Hepatocyte (in vitro differentiated cells): ENCODE measurements around the gene FAM9A. TPM values are rescaled to one million over a fixed set of nuclear protein-coding genes. Genes with fewer than 3 reads are reported as not detected.

ENCODE experiments used
- DNase-seq: peaks from one replicate; pipeline ENCODE4 v3.0.0-alpha.2; 2016; ENCODE audit warnings: low spot score
- H2AFZ ChIP-seq: fragments of 200-600 bp; sonication (generic); 2 replicates; pipeline ENCODE4 v1.6.0; 2016; ENCODE audit warnings: antibody characterized with exemption, mild to moderate bottlenecking
- H3K27ac ChIP-seq: fragments of 200-600 bp; sonication (generic); 2 replicates; pipeline ENCODE4 v1.5.1; 2016; ENCODE audit warnings: mild to moderate bottlenecking
- H3K27me3 ChIP-seq: fragments of 200-600 bp; sonication (generic); 2 replicates; pipeline ENCODE4 v1.6.1; 2016
- H3K36me3 ChIP-seq: fragments of 200-600 bp; sonication (generic); replicated peaks from 2 replicates; pipeline ENCODE4 v1.5.1; 2016; ENCODE audit warnings: low read depth; ENCODE audit not compliant: insufficient read depth
- H3K4me1 ChIP-seq: fragments of 200-600 bp; sonication (generic); 2 replicates; pipeline ENCODE4 v1.5.1; 2016; ENCODE audit warnings: mild to moderate bottlenecking, moderate library complexity; ENCODE audit not compliant: insufficient read depth
- H3K4me2 ChIP-seq: fragments of 200-600 bp; sonication (generic); 2 replicates; pipeline ENCODE4 v1.6.0; 2016
- H3K4me3 ChIP-seq: fragments of 200-600 bp; sonication (generic); 2 replicates; pipeline ENCODE4 v1.5.1; 2016; ENCODE audit warnings: mild to moderate bottlenecking
- H3K79me2 ChIP-seq: fragments of 200-600 bp; sonication (generic); 2 replicates; pipeline ENCODE4 v1.6.0; 2017; ENCODE audit warnings: mild to moderate bottlenecking
- H3K9me2 ChIP-seq: fragments of 200-600 bp; sonication (generic); replicated peaks from 2 replicates; pipeline ENCODE4 v1.6.0; 2017; ENCODE audit warnings: mild to moderate bottlenecking; ENCODE audit not compliant: insufficient read depth
- H3K9me3 ChIP-seq: fragments of 200-600 bp; sonication (generic); 2 replicates; pipeline ENCODE4 v1.5.1; 2016; ENCODE audit warnings: low read depth, mild to moderate bottlenecking
- H4K20me1 ChIP-seq: fragments of 200-600 bp; sonication (generic); 2 replicates; pipeline ENCODE4 v1.6.0; 2016; ENCODE audit warnings: mild to moderate bottlenecking; ENCODE audit not compliant: insufficient read depth, poor library complexity, severe bottlenecking
- CTCF ChIP-seq: fragments of 200-600 bp; sonication (generic); IDR thresholded peaks from 2 replicates; pipeline ENCODE4 v1.5.1; 2016; ENCODE audit warnings: antibody characterized with exemption, mild to moderate bottlenecking; ENCODE audit not compliant: poor library complexity
- EZH2 ChIP-seq: fragments of 200-600 bp; sonication (generic); IDR thresholded peaks from 2 replicates; pipeline ENCODE4 v1.6.1; 2016; ENCODE audit warnings: antibody characterized with exemption, mild to moderate bottlenecking, borderline replicate concordance
- EZH2phosphoT487 ChIP-seq: fragments of 200-600 bp; sonication (generic); IDR thresholded peaks from one replicate; pipeline ENCODE4 v1.6.1; 2018; ENCODE audit warnings: antibody characterized with exemption, mild to moderate bottlenecking, low read depth, moderate library complexity; ENCODE audit not compliant: unreplicated experiment, severe bottlenecking
- WGBS: methylation state at CpG from one replicate; pipeline ENCODE4 v1.1.6; 2016; ENCODE audit warnings: low lambda C conversion rate; ENCODE audit errors: missing lambda C conversion rate; 5-methylcytosine and 5-hydroxymethylcytosine counted together
- polyA plus RNA-seq: library from polyadenylated mRNA; unstranded; fragments of >200 nt; fragmentation: Nextera tagmentation; extraction: Ambion mirVana; gene quantifications from 2 replicates; pipeline ENCODE4 v1.2.1, GENCODE V29; 2016
- total RNA-seq: library from RNA; depleted of rRNA; stranded (reverse); fragments of >200 nt; gene quantifications from 2 replicates; pipeline ENCODE4 v1.2.3, GENCODE V29; 2014

FAM9A gene
- total and polyA plus RNA-seq, 2 experiments from 2014 or later, result not detected

GRCh38 chrX:8846266-8846665 lies 45.1 kb upstream of the FAM9A start:
- no peaks in the 10 kb centered on the region for H3K9me2 ChIP-seq
- no peaks in the 10 kb centered on the region for H3K27me3 ChIP-seq
- no peaks in the 10 kb centered on the region for H3K36me3 ChIP-seq
- H4K20me1 ChIP-seq, result no peaks in the 10 kb centered on the region
- 49% methylated on average over 5 of the region's 5 CpGs for WGBS
- no peaks in the 10 kb centered on the region for H3K4me1 ChIP-seq
- TF ChIP-seq EZH2phosphoT487 (no peak), EZH2 (no peak), CTCF (no peak)
- no peak overlapping the region for H3K4me3 ChIP-seq
- DNase-seq, result no peak
- no peak overlapping the region for H2AFZ ChIP-seq
- H3K27ac ChIP-seq, result no peak overlapping the region
- no peak overlapping the region for H3K4me2 ChIP-seq
- no peaks in the 10 kb centered on the region for H3K79me2 ChIP-seq
- H3K9me3 ChIP-seq, result no peaks in the 10 kb centered on the region

GRCh38 chrX:8845469-8845868 lies 44.3 kb upstream of the FAM9A start:
- H3K9me3 ChIP-seq, result no peaks in the 10 kb centered on the region
- H4K20me1 ChIP-seq, result no peaks in the 10 kb centered on the region
- H3K4me1 ChIP-seq, result no peaks in the 10 kb centered on the region
- TF ChIP-seq EZH2phosphoT487, result no peak
- TF ChIP-seq EZH2, result no peak
- TF ChIP-seq CTCF, result no peak
- no peaks in the 10 kb centered on the region for H3K9me2 ChIP-seq
- no peak overlapping the region for H2AFZ ChIP-seq
- WGBS, result 89% methylated on average over 10 of the region's 10 CpGs
- H3K27me3 ChIP-seq, result no peaks in the 10 kb centered on the region
- no peaks in the 10 kb centered on the region for H3K79me2 ChIP-seq
- H3K4me2 ChIP-seq, result no peak overlapping the region
- H3K27ac ChIP-seq, result no peak overlapping the region
- H3K36me3 ChIP-seq, result no peaks in the 10 kb centered on the region
- DNase-seq, result no peak
- H3K4me3 ChIP-seq, result no peak overlapping the region

- Histone ChIP-seq H3K4me2 (no peak overlapping the region), H3K4me3 (no peak overlapping the region), H3K4me1 (no peaks in the 10 kb centered on the region)
These were observed 43.9 kb upstream of the FAM9A start for GRCh38 chrX:8845060-8845459.

More at GRCh38 chrX:8845060-8845459, 43.9 kb upstream of the FAM9A start:
- H2AFZ ChIP-seq, result no peak overlapping the region
- H3K9me2 ChIP-seq, result no peaks in the 10 kb centered on the region
- no peaks in the 10 kb centered on the region for H4K20me1 ChIP-seq
- H3K27me3 ChIP-seq, result no peaks in the 10 kb centered on the region
- no peaks in the 10 kb centered on the region for H3K36me3 ChIP-seq
- no peak for DNase-seq
- no peak overlapping the region for H3K27ac ChIP-seq
- WGBS, result 84% methylated on average over 11 of the region's 11 CpGs
- H3K79me2 ChIP-seq, result no peaks in the 10 kb centered on the region
- H3K9me3 ChIP-seq, result no peaks in the 10 kb centered on the region
- TF ChIP-seq CTCF, result no peak
- TF ChIP-seq EZH2, result no peak
- TF ChIP-seq EZH2phosphoT487, result no peak
